Lower leg skin (tissue), 4 donors: ENCODE measurements around the gene COG8. TPM values are rescaled to one million over a fixed set of nuclear protein-coding genes. Genes with fewer than 3 reads are reported as not detected.

Source experiments
- DNase-seq, 2 donors: peaks; one replicate each; pipeline ENCODE4 v3.0.0-alpha.2; 2019; ENCODE audit warnings: low spot score in 2 of 2
- H3K4me3 ChIP-seq: fragments of 200-600 bp; sonication (generic); 2 replicates; pipeline ENCODE4 v1.5.1; 2017; ENCODE audit warnings: mild to moderate bottlenecking, low read depth; ENCODE audit not compliant: poor library complexity, severe bottlenecking
- CTCF ChIP-seq, 3 donors: fragments of 450-650 bp; IDR thresholded peaks; one replicate each; pipeline ENCODE4 v1.5.1; 2016; ENCODE audit warnings: antibody characterized with exemption in 3 of 3, mild to moderate bottlenecking in 3 of 3, moderate library complexity in 2 of 3
- POLR2A ChIP-seq, 2 donors: fragments of 450-650 bp; IDR thresholded peaks; one replicate each; pipeline ENCODE4 v1.6.1; 2016 to 2017; ENCODE audit warnings: antibody characterized with exemption in 2 of 2, mild to moderate bottlenecking in 1 of 2, moderate library complexity in 1 of 2
- WGBS, 2 donors: methylation state at CpG; one replicate each; pipeline ENCODE4 v1.1.5; 2018; 5-methylcytosine and 5-hydroxymethylcytosine counted together
- intact Hi-C: fragments of 100-400 bp; cut with DNase I; formaldehyde crosslinking; loops from one replicate; pipeline ENCODE4 v1.15.0; 2023; ENCODE audit warnings: low total_unique reads
- total RNA-seq, 4 donors: library from RNA; depleted of rRNA; stranded (reverse); fragments of >200 nt; gene quantifications; one replicate each; pipeline ENCODE4 v1.1.0, GENCODE V29; 2016

Gene COG8
- total RNA-seq, 4 donors from 2014 or later: 40.8 to 57.8 (median 47.6) TPM

DNA sequence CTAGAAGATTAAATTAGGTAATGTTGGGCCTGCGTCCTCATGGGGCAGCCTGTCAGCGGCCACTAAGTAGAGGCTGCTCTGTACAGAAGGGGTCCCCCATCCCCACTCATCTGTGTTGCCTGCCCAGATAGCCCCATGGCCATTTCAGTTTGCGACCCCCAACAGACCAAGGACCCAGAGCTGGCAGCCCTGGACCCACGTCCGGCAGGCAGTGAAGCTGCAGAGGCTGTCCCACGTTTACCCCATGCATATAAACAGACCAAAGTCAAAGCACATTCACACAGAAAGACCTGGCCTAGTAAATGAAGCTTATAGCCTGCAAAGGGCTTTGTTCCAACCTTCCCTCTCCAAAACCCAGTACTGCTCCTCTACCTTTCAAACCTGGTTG lies 13.6 kb downstream of the COG8 start:
- intact Hi-C loops: no loop called here
- 85 to 89% methylated on average over 6 of the region's 6 CpGs for WGBS, 2 donors
- DNase-seq: peak in 1 of 2 donors; percentile 76
- H3K4me3 ChIP-seq: no peak overlapping the region
- no peak for TF ChIP-seq CTCF (IDR thresholded peaks at IDR 0.05)
- TF ChIP-seq POLR2A (IDR thresholded peaks at IDR 0.05): no peak

DNA sequence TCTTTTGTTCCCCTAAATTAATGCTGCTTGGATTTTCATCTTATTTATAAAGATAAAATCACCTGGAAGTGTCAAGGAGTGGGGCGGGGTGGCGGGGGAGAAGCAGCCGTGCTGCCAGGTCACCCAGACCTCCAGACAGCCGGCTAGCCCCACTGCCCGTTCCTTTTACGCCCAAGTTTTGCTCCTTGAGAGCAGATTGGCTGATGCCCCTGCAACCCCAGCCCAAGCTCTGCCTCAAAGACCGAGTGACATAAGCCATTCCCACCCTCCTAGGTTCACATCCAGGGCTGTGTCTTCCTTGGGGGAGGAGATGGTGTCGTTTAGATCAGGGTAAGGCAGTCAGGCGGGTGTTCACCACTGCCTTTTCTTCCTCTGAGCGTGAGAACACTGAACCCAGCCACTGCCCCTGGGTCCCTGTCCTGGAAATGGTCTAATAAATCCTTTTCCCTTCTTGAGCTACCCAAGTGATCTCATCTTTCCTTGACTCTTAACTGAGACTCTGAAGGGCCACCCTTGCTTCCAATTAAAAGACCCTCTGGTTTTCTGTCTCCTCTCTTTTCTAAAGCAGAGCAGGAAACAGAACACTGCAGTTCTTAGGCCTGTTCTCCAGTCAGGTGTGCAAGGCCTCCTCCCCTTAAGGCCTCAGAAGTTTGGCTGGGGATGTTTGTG lies 14.6 kb downstream of the COG8 start:
- no peak overlapping the region for H3K4me3 ChIP-seq
- WGBS, 2 donors: 70 to 84% methylated on average over 10 of the region's 10 CpGs
- peak in 1 of 2 donors; percentile 71 for DNase-seq
- intact Hi-C loops: no loop called here
- TF ChIP-seq CTCF (IDR thresholded peaks at IDR 0.05) (no peak), POLR2A (IDR thresholded peaks at IDR 0.05) (no peak)

- intact Hi-C loops: no loop called here
- TF ChIP-seq POLR2A (IDR thresholded peaks at IDR 0.05) (no peak), CTCF (IDR thresholded peaks at IDR 0.05) (no peak)
- DNase-seq: peak in 1 of 2 donors; percentile 86
- no peak overlapping the region for H3K4me3 ChIP-seq
- 76 to 77% methylated on average over 8 of the region's 8 CpGs for WGBS, 2 donors
Observed at GRCh38 chr16:69324013-69324531, 15.3 kb downstream of the COG8 start.

DNA sequence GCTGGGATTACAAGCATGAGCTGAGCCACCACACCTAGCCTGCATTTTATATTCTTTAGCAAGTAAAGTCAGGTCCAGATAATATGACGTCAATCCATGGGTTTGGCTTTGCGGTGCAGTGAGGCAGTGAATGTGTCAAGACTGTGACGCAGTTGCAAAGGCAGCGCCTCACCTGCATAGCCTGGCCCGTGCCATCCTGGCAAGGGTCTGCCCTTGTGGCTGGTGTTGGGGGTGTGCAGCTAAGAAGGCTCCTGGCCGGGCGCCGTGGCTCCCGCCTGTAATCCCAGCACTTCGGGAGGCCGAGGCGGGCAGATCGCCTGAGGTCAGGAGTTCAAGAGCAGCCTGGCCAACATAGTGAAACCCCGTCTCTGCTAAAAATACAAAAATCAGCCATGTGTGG lies 15.9 kb downstream of the COG8 start:
- WGBS, 2 donors: 88 to 95% methylated on average over 14 of the region's 14 CpGs
- no peak for TF ChIP-seq POLR2A (IDR thresholded peaks at IDR 0.05)
- no peak for TF ChIP-seq CTCF (IDR thresholded peaks at IDR 0.05)
- no peak overlapping the region for H3K4me3 ChIP-seq
- DNase-seq: peak in 1 of 2 donors; percentile 45
- intact Hi-C loops: no loop called here

DNA sequence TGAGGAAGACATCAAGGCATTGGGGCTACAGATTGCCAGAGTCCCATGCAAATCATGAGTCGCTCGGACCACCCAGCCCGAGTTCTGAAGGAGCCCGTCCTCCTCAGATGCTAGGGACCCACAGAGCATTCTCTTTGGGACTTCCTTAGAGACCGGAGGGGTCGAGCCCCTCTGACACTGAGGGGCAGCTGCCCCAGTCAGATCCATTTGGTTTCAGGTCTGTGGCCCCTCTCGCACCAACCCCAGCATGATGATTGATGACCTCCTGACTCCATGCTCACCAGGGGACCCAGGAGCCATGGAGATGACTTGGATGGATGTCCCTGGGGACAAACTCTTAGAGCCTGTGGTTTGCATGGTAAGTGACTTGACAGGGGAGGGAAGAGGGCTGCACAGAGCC lies 17.0 kb downstream of the COG8 start:
- peak in 1 of 2 donors; percentile 46 for DNase-seq
- no peak overlapping the region for H3K4me3 ChIP-seq
- intact Hi-C loops: no loop called here
- WGBS, 2 donors: 87 to 93% methylated on average over 6 to 7 of the region's 7 CpGs
- TF ChIP-seq POLR2A (IDR thresholded peaks at IDR 0.05) (no peak), CTCF (IDR thresholded peaks at IDR 0.05) (no peak)

DNA sequence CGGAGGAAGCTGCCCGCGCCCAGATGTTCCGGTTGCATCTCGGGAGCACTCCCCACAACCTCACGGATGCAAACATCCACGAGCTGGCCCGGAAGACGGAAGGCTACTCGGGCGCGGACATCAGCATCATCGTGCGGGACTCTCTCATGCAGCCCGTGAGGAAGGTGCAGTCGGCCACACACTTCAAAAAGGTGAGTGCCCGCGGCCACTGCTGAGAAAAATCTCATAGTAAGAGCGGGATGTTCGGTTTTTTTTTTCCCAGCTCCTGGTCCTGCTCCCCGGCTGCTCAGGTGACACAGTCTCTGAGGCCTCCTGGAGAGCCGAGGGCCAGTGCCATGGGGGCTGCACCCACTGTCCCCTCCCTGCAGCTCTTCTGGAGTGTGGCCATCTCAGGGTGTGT lies 18.3 kb downstream of the COG8 start:
- intact Hi-C loops: no loop called here
- DNase-seq: peak in 1 of 2 donors; percentile 54
- H3K4me3 ChIP-seq: no peak overlapping the region
- TF ChIP-seq POLR2A (IDR thresholded peaks at IDR 0.05): no peak
- no peak for TF ChIP-seq CTCF (IDR thresholded peaks at IDR 0.05)
- WGBS, 2 donors: 90 to 94% methylated on average over 22 of the region's 22 CpGs
